Kidney (tissue), 14 donors: Measurements from ENCODE around the gene KCTD10. TPM values are rescaled to one million over a fixed set of nuclear protein-coding genes. Genes with fewer than 3 reads are reported as not detected.

Experiments
- DNase-seq, 5 donors: peaks; one replicate each; pipeline ENCODE4 v3.0.0-alpha.2; 2013 to 2020
- FAIRE-seq: peaks from 2 replicates; lab custom pipeline; 2012; peaks lifted over from hg19 to GRCh38; lab: Jason Lieb, UNC
- H3K27ac ChIP-seq, 2 donors: one replicate each; pipeline ENCODE4 v1.7.0; 2013; ENCODE audit warnings: low read depth in 2 of 2, low read length in 2 of 2, inconsistent platforms in 1 of 2
- H3K27me3 ChIP-seq: one replicate; pipeline ENCODE4 v1.7.1; 2013; ENCODE audit warnings: low read length, inconsistent platforms; ENCODE audit not compliant: control insufficient read depth, insufficient read depth
- H3K36me3 ChIP-seq, 3 donors: one replicate each; pipeline versions ENCODE4 v1.7.0 to v1.7.1; 2013; ENCODE audit warnings: low read length in 3 of 3, control low read depth in 1 of 3, inconsistent platforms in 1 of 3; ENCODE audit not compliant: insufficient read depth in 3 of 3, control insufficient read depth in 2 of 3
- H3K4me1 ChIP-seq, 3 donors: one replicate each; pipeline versions ENCODE4 v1.7.0 to v1.7.1; 2013; ENCODE audit warnings: low read length in 3 of 3, inconsistent platforms in 1 of 3, low read depth in 1 of 3; ENCODE audit not compliant: control insufficient read depth in 2 of 3, insufficient read depth in 2 of 3
- H3K4me3 ChIP-seq, 3 donors: one replicate each; pipeline versions ENCODE4 v1.7.0 to v1.8.1; 2013; ENCODE audit warnings: low read length in 3 of 3, control low read depth in 1 of 3, inconsistent platforms in 1 of 3
- H3K9ac ChIP-seq, 3 donors: one replicate each; pipeline versions ENCODE4 v1.7.0 to v1.7.1; 2013; ENCODE audit warnings: low read length in 3 of 3, control low read depth in 1 of 3, inconsistent platforms in 1 of 3
- H3K9me3 ChIP-seq, 3 donors: one replicate each; pipeline versions ENCODE4 v1.7.0 to v1.7.1; 2013; ENCODE audit warnings: low read length in 3 of 3, control low read depth in 1 of 3, inconsistent platforms in 1 of 3; ENCODE audit not compliant: control insufficient read depth in 2 of 3, insufficient read depth in 1 of 3
- intact Hi-C: fragments of 100-400 bp; cut with DNase I; formaldehyde crosslinking; loops from one replicate; pipeline ENCODE4 v1.11.1; 2022
- polyA plus RNA-seq: library from polyadenylated mRNA; stranded (reverse); fragments of 350-450 nt; fragmentation: Illumina TruSeq; extraction: RNeasy Lipid Tissue Mini Kit (QIAGEN cat#74804); gene quantifications from one replicate; pipeline ENCODE4 v1.2.3, GENCODE V29; 2014; ENCODE audit warnings: low read depth, low replicate concordance; ENCODE audit not compliant: insufficient read depth
- total RNA-seq: library from RNA; stranded (reverse); fragmentation: NEBNext Ultra II Directional; extraction: Animal tissue kit (Norgen Biotek cat#: 25700); gene quantifications from one replicate; pipeline ENCODE4 v1.2.1, GENCODE V29; 2021
- TF ChIP-seq, protein P1 (sequence below): IDR thresholded peaks from 3 replicates; pipeline ENCODE4 v1.5.1; 2012; ENCODE audit warnings: mild to moderate bottlenecking, moderate library complexity, borderline replicate concordance; ENCODE audit not compliant: insufficient read depth; ENCODE audit errors: extremely low read depth
- donor health status: control.
- donor health status: control.
- donor health status: control.
- donor health status: control.
- donor health status: control.
- donor health status: DM: yes; HTN: yes; CAD: no.
- donor health status: Normal renal cell carcinoma (clear cell type).

Gene KCTD10
- total and polyA plus RNA-seq, 2 donors from 2014 or later: 23.6 to 72.1 TPM

DNA sequence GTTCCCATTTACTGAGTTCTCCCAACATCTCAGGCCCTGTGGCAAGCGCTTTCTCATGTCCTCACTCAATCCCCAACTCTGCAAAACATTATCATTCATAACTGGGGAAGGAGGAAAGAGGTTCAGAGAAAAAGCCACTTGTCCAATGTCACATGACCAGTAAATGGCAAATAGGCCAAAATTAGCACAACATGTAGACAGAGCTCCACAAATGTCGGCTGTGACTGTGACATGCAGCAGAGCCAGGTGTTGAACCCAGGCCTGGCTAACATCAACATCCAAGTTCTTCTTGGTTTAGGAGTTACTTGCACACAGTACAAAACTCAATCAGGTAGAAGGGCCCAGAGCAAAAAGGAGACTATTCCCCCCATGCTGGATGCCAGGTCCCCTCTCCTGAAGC lies 10.8 kb downstream of the KCTD10 start:
- intact Hi-C loops: no loop called here
- Histone ChIP-seq H3K9me3 (no peaks in the 10 kb centered on the region), H3K27me3 (no peaks in the 10 kb centered on the region), H3K27ac (no peak overlapping the region), H3K4me1 (peaks cover 4 to 47% (median 41%) of the 10 kb centered on the region in 3 donors), H3K4me3 (no peak overlapping the region), H3K9ac (no peak overlapping the region), H3K36me3 (peaks cover 4 to 18% (median 16%) of the 10 kb centered on the region in 3 donors)
- no peak for FAIRE-seq
- TF ChIP-seq, protein P1, sequence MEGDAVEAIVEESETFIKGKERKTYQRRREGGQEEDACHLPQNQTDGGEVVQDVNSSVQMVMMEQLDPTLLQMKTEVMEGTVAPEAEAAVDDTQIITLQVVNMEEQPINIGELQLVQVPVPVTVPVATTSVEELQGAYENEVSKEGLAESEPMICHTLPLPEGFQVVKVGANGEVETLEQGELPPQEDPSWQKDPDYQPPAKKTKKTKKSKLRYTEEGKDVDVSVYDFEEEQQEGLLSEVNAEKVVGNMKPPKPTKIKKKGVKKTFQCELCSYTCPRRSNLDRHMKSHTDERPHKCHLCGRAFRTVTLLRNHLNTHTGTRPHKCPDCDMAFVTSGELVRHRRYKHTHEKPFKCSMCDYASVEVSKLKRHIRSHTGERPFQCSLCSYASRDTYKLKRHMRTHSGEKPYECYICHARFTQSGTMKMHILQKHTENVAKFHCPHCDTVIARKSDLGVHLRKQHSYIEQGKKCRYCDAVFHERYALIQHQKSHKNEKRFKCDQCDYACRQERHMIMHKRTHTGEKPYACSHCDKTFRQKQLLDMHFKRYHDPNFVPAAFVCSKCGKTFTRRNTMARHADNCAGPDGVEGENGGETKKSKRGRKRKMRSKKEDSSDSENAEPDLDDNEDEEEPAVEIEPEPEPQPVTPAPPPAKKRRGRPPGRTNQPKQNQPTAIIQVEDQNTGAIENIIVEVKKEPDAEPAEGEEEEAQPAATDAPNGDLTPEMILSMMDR: no peak
- DNase-seq: no peak

DNA sequence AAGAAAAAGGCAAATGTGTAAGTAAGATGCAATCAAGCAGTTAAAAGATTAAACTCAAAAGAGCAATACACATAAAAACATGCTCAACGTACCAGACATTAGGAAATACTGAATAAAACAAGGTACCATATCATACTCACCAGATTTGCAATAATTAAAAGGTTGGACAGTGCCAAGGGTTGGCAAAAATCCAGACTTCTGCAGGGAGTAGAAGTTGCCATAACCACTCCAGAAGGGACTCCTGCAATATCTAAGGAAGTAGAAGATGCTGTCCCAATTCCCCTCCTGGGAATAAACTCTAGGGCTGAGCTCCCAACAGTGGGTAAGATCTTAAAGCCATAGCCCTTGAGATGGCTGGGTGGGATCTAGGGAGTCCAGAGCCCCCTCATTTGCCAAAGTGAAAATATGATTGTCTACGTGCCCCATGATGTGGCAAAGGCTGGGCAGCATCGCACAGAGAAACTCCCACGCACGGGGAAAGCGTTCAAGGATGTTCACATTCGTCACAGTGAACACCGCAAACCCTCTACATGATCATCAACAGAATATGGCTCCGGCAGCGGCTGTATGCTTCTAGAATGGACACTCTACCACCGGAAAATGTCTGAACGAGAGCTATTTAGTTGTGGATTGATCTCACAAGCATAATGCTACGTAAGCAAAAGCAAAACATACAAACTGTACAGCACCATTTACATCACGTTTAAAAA lies 12.3 kb downstream of the KCTD10 start:
- H3K27me3 ChIP-seq: no peaks in the 10 kb centered on the region
- no peak for DNase-seq
- intact Hi-C loops: no loop called here
- TF ChIP-seq, protein P1: no peak
- H3K27ac ChIP-seq: peak overlapping the region in 1 of 2 donors; percentile 20
- no peaks in the 10 kb centered on the region for H3K9me3 ChIP-seq
- H3K36me3 ChIP-seq: peaks cover 4 to 21% (median 18%) of the 10 kb centered on the region in 3 donors
- no peak for FAIRE-seq
- H3K4me3 ChIP-seq: no peak overlapping the region
- peak overlapping the region in 1 of 3 donors; percentile 32 for H3K9ac ChIP-seq
- peaks cover 4 to 62% (median 52%) of the 10 kb centered on the region in 3 donors for H3K4me1 ChIP-seq

DNA sequence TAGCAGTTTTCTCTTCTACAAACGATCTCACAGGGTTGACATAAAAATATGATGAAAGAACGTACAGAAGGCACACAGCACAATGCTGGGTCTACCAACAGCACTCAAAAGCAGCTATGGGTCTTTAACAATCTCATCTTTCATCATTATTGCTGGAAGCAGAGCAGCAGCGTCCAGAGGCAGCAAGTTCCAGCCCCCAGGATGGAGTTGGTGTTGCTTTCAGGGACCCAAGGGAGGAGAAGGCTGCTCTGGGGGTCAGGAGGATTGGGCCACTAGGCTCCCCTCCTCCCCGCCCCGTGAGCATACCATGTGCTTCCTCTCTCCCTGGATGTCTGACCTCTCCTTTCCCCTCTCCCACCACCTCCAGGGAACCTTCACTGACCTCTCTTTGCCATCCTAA lies 13.3 kb downstream of the KCTD10 start:
- FAIRE-seq (no peak), DNase-seq (peak in 2 of 5 donors; percentile 43 to 79)
- H3K4me3 ChIP-seq: peak overlapping the region in 2 of 3 donors; percentile 15 to 53
- TF ChIP-seq, protein P1: no peak
- peaks cover 0 to 19% (median 10%) of the 10 kb centered on the region in 3 donors for H3K36me3 ChIP-seq
- no peaks in the 10 kb centered on the region for H3K27me3 ChIP-seq
- peak overlapping the region in 2 of 3 donors; percentile 64 to 70 for H3K9ac ChIP-seq
- H3K9me3 ChIP-seq: no peaks in the 10 kb centered on the region
- intact Hi-C loops: no loop called here
- H3K4me1 ChIP-seq: peaks cover 4 to 62% (median 48%) of the 10 kb centered on the region in 3 donors
- H3K27ac ChIP-seq: peak overlapping the region; percentile 97 to 99
